Endodermal cell (in vitro differentiated cells): ENCODE results near the gene AFF1. TPM values are rescaled to one million over a fixed set of nuclear protein-coding genes. Genes with fewer than 3 reads are reported as not detected.
"Not testable (repeated sequence)": the region's sequence is repeated elsewhere in the genome, so short reads cannot be mapped to it uniquely, and the experiment has no call there.

ENCODE experiments used
- DNase-seq: peaks from one replicate; pipeline ENCODE4 v3.0.0-alpha.2; 2017
- H3K27ac ChIP-seq: 2 replicates; pipeline ENCODE4 v1.5.1; 2013; ENCODE audit warnings: mild to moderate bottlenecking, low read depth, low read length, moderate library complexity
- H3K27me3 ChIP-seq: 2 replicates; pipeline ENCODE4 v1.6.1; 2013; ENCODE audit warnings: mild to moderate bottlenecking, low read length, moderate library complexity; ENCODE audit not compliant: insufficient read depth, control insufficient read depth, poor library complexity, severe bottlenecking
- H3K36me3 ChIP-seq: 2 replicates; pipeline ENCODE4 v1.7.0; 2013; ENCODE audit warnings: mild to moderate bottlenecking, low read length, moderate library complexity; ENCODE audit not compliant: control insufficient read depth, insufficient read depth
- H3K4me1 ChIP-seq: one replicate; pipeline ENCODE4 v1.7.0; 2013; ENCODE audit warnings: low read length; ENCODE audit not compliant: control insufficient read depth, insufficient read depth
- H3K4me3 ChIP-seq: 2 replicates; pipeline ENCODE4 v1.5.1; 2013; ENCODE audit warnings: mild to moderate bottlenecking, low read length, moderate library complexity
- H3K9ac ChIP-seq: 2 replicates; pipeline ENCODE4 v1.6.1; 2013; ENCODE audit warnings: mild to moderate bottlenecking, low read length, moderate library complexity; ENCODE audit not compliant: poor library complexity, severe bottlenecking; ENCODE audit errors: extremely low read depth
- H3K9me3 ChIP-seq: 2 replicates; pipeline ENCODE4 v1.6.1; 2013; ENCODE audit warnings: mild to moderate bottlenecking, low read length, moderate library complexity; ENCODE audit not compliant: control insufficient read depth
- H3K27ac Mint-ChIP-seq: 2 replicates; pipeline ENCODE4 v1.8.0; 2020; ENCODE audit warnings: mixed read lengths
- H3K27me3 Mint-ChIP-seq: 2 replicates; pipeline ENCODE4 v1.8.0; 2021; ENCODE audit warnings: mild to moderate bottlenecking, mixed read lengths; ENCODE audit not compliant: insufficient read depth
- H3K36me3 Mint-ChIP-seq: 2 replicates; pipeline ENCODE4 v1.8.0; 2020; ENCODE audit warnings: low read depth, mixed read lengths
- H3K4me1 Mint-ChIP-seq: 2 replicates; pipeline ENCODE4 v1.8.0; 2020; ENCODE audit warnings: mixed read lengths
- H3K4me3 Mint-ChIP-seq: 2 replicates; pipeline ENCODE4 v1.8.0; 2020; ENCODE audit warnings: mild to moderate bottlenecking, moderate library complexity, mixed read lengths
- H3K9me3 Mint-ChIP-seq: 2 replicates; pipeline ENCODE4 v1.8.0; 2020; ENCODE audit warnings: mild to moderate bottlenecking, mixed read lengths
- CTCF ChIP-seq: fragments of 200-600 bp; sonication (generic); conservative IDR thresholded peaks from 2 replicates; pipeline ENCODE4 v1.5.0; 2021; ENCODE audit warnings: antibody characterized with exemption, mild to moderate bottlenecking
- WGBS, 2 experiments: methylation state at CpG; one replicate each; pipeline versions ENCODE4 v1.1.5 to v1.1.7; 2013; ENCODE audit warnings: missing lambda C conversion rate in 2 of 2, mixed read lengths in 1 of 2; ENCODE audit not compliant: insufficient coverage in 1 of 2, insufficient read length in 1 of 2; 5-methylcytosine and 5-hydroxymethylcytosine counted together
- total RNA-seq, 2 donors: library from RNA; stranded (reverse); fragmentation: NEBNext Ultra II Directional in 1 of 2; extraction: Animal tissue kit (Norgen Biotek cat#: 25700) in 1 of 2; gene quantifications; 2 replicates in 1 of 2; 3 replicates in 1 of 2; pipeline ENCODE4 v1.2.1, GENCODE V29; 2021

The AFF1 gene
- total RNA-seq, 2 donors from 2014 or later = 134 to 171 TPM

- peaks cover 28% of the 10 kb centered on the region for H3K4me1 Mint-ChIP-seq
- H3K4me3 Mint-ChIP-seq = no peak overlapping the region
- H3K9me3 Mint-ChIP-seq = no peaks in the 10 kb centered on the region
These were observed 133.8 kb downstream of the AFF1 start for GRCh38 chr4:87068583-87069021.

GRCh38 chr4:87069037-87069742 is 134.4 kb downstream of the AFF1 start:
- no peak overlapping the region for H3K27ac ChIP-seq
- peaks cover 3% of the 10 kb centered on the region for H3K4me1 ChIP-seq
- no peaks in the 10 kb centered on the region for H3K9me3 ChIP-seq
- Mint-ChIP-seq H3K27me3 (no peaks in the 10 kb centered on the region), H3K4me3 (no peak overlapping the region), H3K4me1 (peaks cover 34% of the 10 kb centered on the region), H3K9me3 (no peaks in the 10 kb centered on the region), H3K27ac (no peak overlapping the region), H3K36me3 (peaks cover 23% of the 10 kb centered on the region)
- H3K36me3 ChIP-seq = peaks cover 31% of the 10 kb centered on the region
- no peak overlapping the region for H3K4me3 ChIP-seq
- no peaks in the 10 kb centered on the region for H3K27me3 ChIP-seq
- DNase-seq = no peak
- no peak for TF ChIP-seq CTCF
- H3K9ac ChIP-seq = no peak overlapping the region
- 87 to 90% methylated on average over 1 to 2 of the region's 3 CpGs for WGBS, 2 experiments

More at GRCh38 chr4:87068583-87069021, 133.8 kb downstream of the AFF1 start:
- Histone ChIP-seq H3K27ac (no peak overlapping the region), H3K9me3 (no peaks in the 10 kb centered on the region), H3K4me1 (peaks cover 3% of the 10 kb centered on the region), H3K4me3 (no peak overlapping the region), H3K27me3 (no peaks in the 10 kb centered on the region), H3K36me3 (peaks cover 37% of the 10 kb centered on the region), H3K9ac (no peak overlapping the region)
- no peak for DNase-seq
- no peak for TF ChIP-seq CTCF
- peak overlapping the region; percentile 5 for H3K27ac Mint-ChIP-seq
- no peaks in the 10 kb centered on the region for H3K27me3 Mint-ChIP-seq
- peaks cover 29% of the 10 kb centered on the region for H3K36me3 Mint-ChIP-seq
- 81 to 92% methylated on average over 7 of the region's 7 CpGs for WGBS, 2 experiments

GRCh38 chr4:87071401-87071800 is 136.6 kb downstream of the AFF1 start:
- Mint-ChIP-seq H3K4me1 (peaks cover 44% of the 10 kb centered on the region), H3K9me3 (no peaks in the 10 kb centered on the region), H3K36me3 (peaks cover 7% of the 10 kb centered on the region), H3K27ac (peak overlapping the region; percentile 45), H3K4me3 (no peak overlapping the region), H3K27me3 (no peaks in the 10 kb centered on the region)
- H3K36me3 ChIP-seq = peaks cover 19% of the 10 kb centered on the region
- no peaks in the 10 kb centered on the region for H3K27me3 ChIP-seq
- no peak for DNase-seq
- H3K9me3 ChIP-seq = no peaks in the 10 kb centered on the region
- no peak for TF ChIP-seq CTCF
- no peak overlapping the region for H3K27ac ChIP-seq
- H3K4me3 ChIP-seq = no peak overlapping the region
- whole genome bisulfite sequencing, 2 experiments = 95 to 100% methylated on average over 2 to 3 of the region's 3 CpGs
- peaks cover 3% of the 10 kb centered on the region for H3K4me1 ChIP-seq
- no peak overlapping the region for H3K9ac ChIP-seq

- Mint-ChIP-seq H3K27ac (peak overlapping the region; percentile 16), H3K4me1 (peaks cover 44% of the 10 kb centered on the region)
- not testable (repeated sequence) for H3K9ac ChIP-seq, DNase-seq, H3K9me3 Mint-ChIP-seq, H3K4me3 Mint-ChIP-seq, H3K36me3 Mint-ChIP-seq, H3K4me3 ChIP-seq, H3K4me1 ChIP-seq, H3K27me3 Mint-ChIP-seq, H3K9me3 ChIP-seq, H3K27me3 ChIP-seq
- 96 to 100% methylated on average over 4 to 10 of the region's 10 CpGs for WGBS, 2 experiments
- Histone ChIP-seq H3K27ac (peak overlapping the region; percentile 94), H3K36me3 (peaks cover 17% of the 10 kb centered on the region)
These were observed 137.7 kb downstream of the AFF1 start for GRCh38 chr4:87072545-87072944.
